Measurements from ENCODE around the gene ZBTB39. TPM values are rescaled to one million over a fixed set of nuclear protein-coding genes. Genes with fewer than 3 reads are reported as not detected.

Gene ZBTB39
- polyA plus RNA-seq, 6 donors from 2014 or later = 2.0 to 4.8 (median 2.6) TPM

GRCh38 chr12:57044468-57044867, 38.1 kb upstream of the ZBTB39 start:
- H3K9me3 Mint-ChIP-seq = no peaks in the 10 kb centered on the region
- no peak for DNase-seq
- ATAC-seq (ENCODE audit: low read depth in 2 of 2) = no peak
- H3K4me3 Mint-ChIP-seq = no peak overlapping the region
- H3K36me3 Mint-ChIP-seq = no peaks in the 10 kb centered on the region
- H3K27me3 Mint-ChIP-seq = peaks cover 7 to 16% (median 8%) of the 10 kb centered on the region in 3 donors
- H3K27ac Mint-ChIP-seq = no peak overlapping the region
- H3K4me1 Mint-ChIP-seq = peaks cover 29 to 32% (median 30%) of the 10 kb centered on the region in 3 donors

GRCh38 chr12:57042695-57043094, 36.3 kb upstream of the ZBTB39 start:
- ATAC-seq (ENCODE audit: low read depth in 2 of 2) (no peak), DNase-seq (no peak)
- H3K4me3 Mint-ChIP-seq = no peak overlapping the region
- no peak overlapping the region for H3K27ac Mint-ChIP-seq
- H3K4me1 Mint-ChIP-seq = peaks cover 23 to 29% (median 28%) of the 10 kb centered on the region in 3 donors
- peaks cover 7 to 13% (median 8%) of the 10 kb centered on the region in 3 donors for H3K27me3 Mint-ChIP-seq
- no peaks in the 10 kb centered on the region for H3K9me3 Mint-ChIP-seq
- no peaks in the 10 kb centered on the region for H3K36me3 Mint-ChIP-seq

GRCh38 chr12:57040750-57041149, 34.4 kb upstream of the ZBTB39 start:
- H3K4me3 Mint-ChIP-seq = no peak overlapping the region
- DNase-seq (no peak), ATAC-seq (ENCODE audit: low read depth in 2 of 2) (no peak)
- peaks cover 3 to 9% (median 9%) of the 10 kb centered on the region in 3 donors for H3K4me1 Mint-ChIP-seq
- no peaks in the 10 kb centered on the region for H3K36me3 Mint-ChIP-seq
- peaks cover 7 to 13% (median 8%) of the 10 kb centered on the region in 3 donors for H3K27me3 Mint-ChIP-seq
- H3K27ac Mint-ChIP-seq = no peak overlapping the region
- no peaks in the 10 kb centered on the region for H3K9me3 Mint-ChIP-seq

- H3K4me1 Mint-ChIP-seq = peaks cover 0 to 5% (median 3%) of the 10 kb centered on the region in 3 donors
- no peak overlapping the region for H3K27ac Mint-ChIP-seq
- ATAC-seq (ENCODE audit: low read depth in 2 of 2) = no peak
Measured at GRCh38 chr12:57040211-57040610, 33.9 kb upstream of the ZBTB39 start.

GRCh38 chr12:57039016-57039798, 32.9 kb upstream of the ZBTB39 start:
- ATAC-seq (ENCODE audit: low read depth in 2 of 2) (no peak), DNase-seq (no peak)
- H3K36me3 Mint-ChIP-seq = no peaks in the 10 kb centered on the region
- H3K4me1 Mint-ChIP-seq = no peaks in the 10 kb centered on the region
- H3K9me3 Mint-ChIP-seq = no peaks in the 10 kb centered on the region
- H3K27ac Mint-ChIP-seq = no peak overlapping the region
- no peak overlapping the region for H3K4me3 Mint-ChIP-seq
- peaks cover 7 to 8% (median 8%) of the 10 kb centered on the region in 3 donors for H3K27me3 Mint-ChIP-seq

More at GRCh38 chr12:57040211-57040610, 33.9 kb upstream of the ZBTB39 start:
- H3K27me3 Mint-ChIP-seq = peaks cover 7 to 10% (median 8%) of the 10 kb centered on the region in 3 donors
- H3K9me3 Mint-ChIP-seq = no peaks in the 10 kb centered on the region
- no peak for DNase-seq
- H3K4me3 Mint-ChIP-seq = no peak overlapping the region
- H3K36me3 Mint-ChIP-seq = no peaks in the 10 kb centered on the region

- Mint-ChIP-seq H3K27me3 (peaks cover 0 to 3% (median 0%) of the 10 kb centered on the region in 3 donors), H3K4me1 (no peaks in the 10 kb centered on the region), H3K9me3 (no peaks in the 10 kb centered on the region), H3K36me3 (no peaks in the 10 kb centered on the region), H3K4me3 (no peak overlapping the region), H3K27ac (peak overlapping the region in 1 of 6 donors; percentile 35)
- DNase-seq (no peak), ATAC-seq (ENCODE audit: low read depth in 2 of 2) (no peak)
Measured at GRCh38 chr12:57037264-57037663, 30.9 kb upstream of the ZBTB39 start.

- no peak for ATAC-seq (ENCODE audit: low read depth in 2 of 2)
- Mint-ChIP-seq H3K27ac (peak overlapping the region in 1 of 6 donors; percentile 39), H3K4me3 (no peak overlapping the region), H3K9me3 (no peaks in the 10 kb centered on the region), H3K4me1 (peaks cover 11 to 16% (median 14%) of the 10 kb centered on the region in 3 donors), H3K36me3 (no peaks in the 10 kb centered on the region), H3K27me3 (no peaks in the 10 kb centered on the region)
- no peak for DNase-seq
Measured at GRCh38 chr12:57033431-57033830, 27.1 kb upstream of the ZBTB39 start.

- ATAC-seq (ENCODE audit: low read depth in 2 of 2) = no peak
- H3K9me3 Mint-ChIP-seq = no peaks in the 10 kb centered on the region
- H3K36me3 Mint-ChIP-seq = no peaks in the 10 kb centered on the region
- no peak for DNase-seq
- peak overlapping the region in 1 of 8 donors; percentile 53 for H3K4me3 Mint-ChIP-seq
- H3K27me3 Mint-ChIP-seq = peaks cover under 1 to 5% (median 2%) of the 10 kb centered on the region in 3 donors
- H3K27ac Mint-ChIP-seq = peak overlapping the region in 3 of 6 donors; percentile 34 to 61 (median 43)
- peaks cover 11 to 16% (median 14%) of the 10 kb centered on the region in 3 donors for H3K4me1 Mint-ChIP-seq
Measured at GRCh38 chr12:57031789-57032188, 25.4 kb upstream of the ZBTB39 start.

- peaks cover 11 to 16% (median 14%) of the 10 kb centered on the region in 3 donors for H3K4me1 Mint-ChIP-seq
- H3K27ac Mint-ChIP-seq = peak overlapping the region in 3 of 6 donors; percentile 7 to 61 (median 44)
- H3K9me3 Mint-ChIP-seq = no peaks in the 10 kb centered on the region
- peaks cover 5 to 8% (median 6%) of the 10 kb centered on the region in 3 donors for H3K27me3 Mint-ChIP-seq
- H3K4me3 Mint-ChIP-seq = peak overlapping the region in 2 of 8 donors; percentile 5 to 36
- no peaks in the 10 kb centered on the region for H3K36me3 Mint-ChIP-seq
- ATAC-seq (ENCODE audit: low read depth in 2 of 2) = peak; percentile 79 to 80
- no peak for DNase-seq
Measured at GRCh38 chr12:57031138-57031725, 24.9 kb upstream of the ZBTB39 start.

- H3K27ac Mint-ChIP-seq = no peak overlapping the region
- DNase-seq = no peak
- no peaks in the 10 kb centered on the region for H3K9me3 Mint-ChIP-seq
- H3K4me3 Mint-ChIP-seq = peak overlapping the region in 1 of 8 donors; percentile 10
- H3K4me1 Mint-ChIP-seq = peaks cover 11 to 16% (median 14%) of the 10 kb centered on the region in 3 donors
- peaks cover 5 to 10% (median 10%) of the 10 kb centered on the region in 3 donors for H3K27me3 Mint-ChIP-seq
- no peak for ATAC-seq (ENCODE audit: low read depth in 2 of 2)
- H3K36me3 Mint-ChIP-seq = no peaks in the 10 kb centered on the region
Measured at GRCh38 chr12:57029457-57029856, 23.1 kb upstream of the ZBTB39 start.

- H3K27me3 Mint-ChIP-seq = peaks cover 5 to 10% (median 10%) of the 10 kb centered on the region in 3 donors
- ATAC-seq (ENCODE audit: low read depth in 2 of 2) = no peak
- peaks cover 11 to 16% (median 14%) of the 10 kb centered on the region in 3 donors for H3K4me1 Mint-ChIP-seq
- H3K9me3 Mint-ChIP-seq = no peaks in the 10 kb centered on the region
- peak overlapping the region in 2 of 6 donors; percentile 1 to 56 for H3K27ac Mint-ChIP-seq
- DNase-seq = no peak
- H3K4me3 Mint-ChIP-seq = no peak overlapping the region
- H3K36me3 Mint-ChIP-seq = no peaks in the 10 kb centered on the region
Measured at GRCh38 chr12:57027805-57028153, 21.4 kb upstream of the ZBTB39 start.

- DNase-seq (no peak), ATAC-seq (ENCODE audit: low read depth in 2 of 2) (no peak)
- Mint-ChIP-seq H3K4me3 (no peak overlapping the region), H3K9me3 (no peaks in the 10 kb centered on the region), H3K27ac (peak overlapping the region in 1 of 6 donors; percentile 1), H3K36me3 (no peaks in the 10 kb centered on the region), H3K4me1 (peaks cover 11 to 16% (median 14%) of the 10 kb centered on the region in 3 donors), H3K27me3 (peaks cover 5 to 10% (median 10%) of the 10 kb centered on the region in 3 donors)
Measured at GRCh38 chr12:57027011-57027804, 20.9 kb upstream of the ZBTB39 start.

- Mint-ChIP-seq H3K36me3 (no peaks in the 10 kb centered on the region), H3K27me3 (peaks cover 5 to 10% (median 10%) of the 10 kb centered on the region in 3 donors), H3K27ac (no peak overlapping the region), H3K4me3 (no peak overlapping the region), H3K9me3 (no peaks in the 10 kb centered on the region), H3K4me1 (peaks cover 0 to 5% (median 3%) of the 10 kb centered on the region in 3 donors)
- no peak for ATAC-seq (ENCODE audit: low read depth in 2 of 2)
- DNase-seq = no peak
Measured at GRCh38 chr12:57025196-57025595, 18.9 kb upstream of the ZBTB39 start.
